ENCODE measurements around the gene TAAR6. TPM values are rescaled to one million over a fixed set of nuclear protein-coding genes. Genes with fewer than 3 reads are reported as not detected.

TAAR6 gene
- total RNA-seq, 1 experiment from 2014 or later, result not detected

- Mint-ChIP-seq H3K27ac (no peak overlapping the region), H3K4me1 (peaks cover 4 to 5% of the 10 kb centered on the region in 2 experiments; a peak in 2 of 4 replicates), H3K27me3 (ENCODE audit: low read depth) (peaks cover 2% of the 10 kb centered on the region; the same call in 1 of the 2 replicates), H3K36me3 (ENCODE audit: insufficient read depth in 1 of 3, low read depth in 3 of 3) (no peaks in the 10 kb centered on the region), H3K9me3 (peaks cover 0 to 3% of the 10 kb centered on the region in 2 experiments; a peak in 1 of 5 replicates), H3K4me3 (no peak overlapping the region)
- Histone ChIP-seq H3K27ac (ENCODE audit: insufficient read length, low read depth, low read length) (no peak overlapping the region), H3K4me1 (ENCODE audit: insufficient read depth, low read length) (no peaks in the 10 kb centered on the region), H4K5ac (ENCODE audit: insufficient read length, low read depth, low read length) (no peak overlapping the region), H4K20me1 (ENCODE audit: control insufficient read depth, insufficient read depth, insufficient read length) (no peaks in the 10 kb centered on the region), H3T11ph (ENCODE audit: low read length) (no peak overlapping the region), H3K27me3 (ENCODE audit: insufficient read depth, low read length) (no peaks in the 10 kb centered on the region), H3K9ac (ENCODE audit: extremely low read depth, insufficient read length, low read length) (no peak overlapping the region), H3K14ac (ENCODE audit: insufficient read depth, low read length) (no peak overlapping the region), H3K18ac (ENCODE audit: insufficient read length, low read depth, low read length) (no peak overlapping the region), H3K23ac (ENCODE audit: insufficient read length, low read depth, low read length) (no peak overlapping the region), H2BK12ac (ENCODE audit: insufficient read length, low read depth, low read length) (no peak overlapping the region), H3K9me3 (ENCODE audit: control insufficient read depth, low read depth, low read length) (no peaks in the 10 kb centered on the region), H3K4me2 (ENCODE audit: insufficient read depth, insufficient read length, low read length) (no peak overlapping the region), H4K91ac (ENCODE audit: insufficient read length, low read depth, low read length) (no peak overlapping the region), H3K79me1 (ENCODE audit: insufficient read depth, low read depth, low read length, poor library complexity, severe bottlenecking) (no peaks in the 10 kb centered on the region), H3K56ac (ENCODE audit: insufficient read length, low read depth, low read length) (no peak overlapping the region), H3K23me2 (ENCODE audit: insufficient read length, low read depth, low read length, poor library complexity, severe bottlenecking) (no peaks in the 10 kb centered on the region), H3K79me2 (ENCODE audit: insufficient read depth, low read length) (no peaks in the 10 kb centered on the region), H2AFZ (ENCODE audit: low read length) (no peak overlapping the region), H3K4ac (ENCODE audit: low read depth, low read length) (no peak overlapping the region), H4K8ac (replicated peaks; ENCODE audit: insufficient read length, low read depth, low read length) (no peak overlapping the region), H2BK5ac (ENCODE audit: insufficient read length, low read length) (no peak overlapping the region), H2AK5ac (ENCODE audit: insufficient read length, low read length) (no peak overlapping the region), H2BK20ac (ENCODE audit: low read depth, low read length, poor library complexity, severe bottlenecking) (no peak overlapping the region), H2BK120ac (ENCODE audit: low read depth, low read length, poor library complexity, severe bottlenecking) (no peak overlapping the region), H2BK15ac (ENCODE audit: low read depth, low read length) (no peak overlapping the region)
- no peak for DNase-seq
- no CpG with 5 or more reads among the region's 1 CpG for WGBS (ENCODE audit: extremely low coverage, insufficient read length, low lambda C conversion rate)
- TF ChIP-seq, protein P1, sequence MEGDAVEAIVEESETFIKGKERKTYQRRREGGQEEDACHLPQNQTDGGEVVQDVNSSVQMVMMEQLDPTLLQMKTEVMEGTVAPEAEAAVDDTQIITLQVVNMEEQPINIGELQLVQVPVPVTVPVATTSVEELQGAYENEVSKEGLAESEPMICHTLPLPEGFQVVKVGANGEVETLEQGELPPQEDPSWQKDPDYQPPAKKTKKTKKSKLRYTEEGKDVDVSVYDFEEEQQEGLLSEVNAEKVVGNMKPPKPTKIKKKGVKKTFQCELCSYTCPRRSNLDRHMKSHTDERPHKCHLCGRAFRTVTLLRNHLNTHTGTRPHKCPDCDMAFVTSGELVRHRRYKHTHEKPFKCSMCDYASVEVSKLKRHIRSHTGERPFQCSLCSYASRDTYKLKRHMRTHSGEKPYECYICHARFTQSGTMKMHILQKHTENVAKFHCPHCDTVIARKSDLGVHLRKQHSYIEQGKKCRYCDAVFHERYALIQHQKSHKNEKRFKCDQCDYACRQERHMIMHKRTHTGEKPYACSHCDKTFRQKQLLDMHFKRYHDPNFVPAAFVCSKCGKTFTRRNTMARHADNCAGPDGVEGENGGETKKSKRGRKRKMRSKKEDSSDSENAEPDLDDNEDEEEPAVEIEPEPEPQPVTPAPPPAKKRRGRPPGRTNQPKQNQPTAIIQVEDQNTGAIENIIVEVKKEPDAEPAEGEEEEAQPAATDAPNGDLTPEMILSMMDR (conservative IDR thresholded peaks at IDR 0.05), result no peak
Measured at GRCh38 chr6:132584698-132585097, 14.6 kb downstream of the TAAR6 start.

Data from H9 (cell line).